ENCODE data around the gene INSC.

INSC gene

GRCh38 chr11:15293975-15294620 lies 179.4 kb downstream of the INSC start:
- Histone ChIP-seq H3K9me3 (ENCODE audit: insufficient read depth, low read depth, low read length) (no peaks in the 10 kb centered on the region), H3K79me1 (ENCODE audit: low read length) (no peaks in the 10 kb centered on the region), H2BK5ac (ENCODE audit: low read depth, low read length, poor library complexity) (no peak overlapping the region), H3K27me3 (ENCODE audit: insufficient read depth, low read length) (no peaks in the 10 kb centered on the region), H3K4me2 (ENCODE audit: low read length) (no peak overlapping the region), H3K9ac (ENCODE audit: low read length) (no peak overlapping the region), H2BK120ac (ENCODE audit: insufficient read depth, low read length, poor library complexity) (no peak overlapping the region), H3K14ac (ENCODE audit: low read length) (no peak overlapping the region), H3K36me3 (ENCODE audit: control insufficient read depth in 1 of 2, insufficient read depth in 2 of 2, low read length in 2 of 2) (no peaks in the 10 kb centered on the region), H3K27ac (ENCODE audit: low read depth, low read length) (no peak overlapping the region), H2AK5ac (ENCODE audit: low read length) (no peak overlapping the region), H3K4me1 (ENCODE audit: control insufficient read depth in 1 of 2, insufficient read depth in 2 of 2, low read length in 2 of 2) (no peaks in the 10 kb centered on the region), H4K91ac (ENCODE audit: low read depth, low read length) (no peak overlapping the region), H2AFZ (ENCODE audit: insufficient read depth, low read length, poor library complexity) (no peak overlapping the region), H3K18ac (ENCODE audit: low read length) (no peak overlapping the region), H4K12ac (ENCODE audit: low read depth, low read length) (no peak overlapping the region), H3K4me3 (ENCODE audit: low read depth, low read length) (no peak overlapping the region), H4K8ac (ENCODE audit: low read depth, low read length) (no peak overlapping the region), H3K23ac (ENCODE audit: low read length) (no peak overlapping the region), H3K79me2 (ENCODE audit: control insufficient read depth, insufficient read depth, low read length, poor library complexity) (no peaks in the 10 kb centered on the region), H2BK12ac (ENCODE audit: low read length) (no peak overlapping the region), H3K4ac (ENCODE audit: low read depth, low read length) (no peak overlapping the region)
- no CpG with 5 or more reads among the region's 1 CpG for WGBS (ENCODE audit: extremely low coverage, insufficient coverage, insufficient read length)
- no peak for DNase-seq

GRCh38 chr11:15295695-15296094 lies 181.0 kb downstream of the INSC start:
- Histone ChIP-seq H4K8ac (ENCODE audit: low read depth, low read length) (no peak overlapping the region), H3K79me2 (ENCODE audit: control insufficient read depth, insufficient read depth, low read length, poor library complexity) (no peaks in the 10 kb centered on the region), H3K36me3 (ENCODE audit: control insufficient read depth in 1 of 2, insufficient read depth in 2 of 2, low read length in 2 of 2) (no peaks in the 10 kb centered on the region), H4K91ac (ENCODE audit: low read depth, low read length) (no peak overlapping the region), H2BK5ac (ENCODE audit: low read depth, low read length, poor library complexity) (no peak overlapping the region), H3K4me2 (ENCODE audit: low read length) (no peak overlapping the region), H4K12ac (ENCODE audit: low read depth, low read length) (no peak overlapping the region), H3K9me3 (ENCODE audit: insufficient read depth, low read depth, low read length) (no peaks in the 10 kb centered on the region), H3K79me1 (ENCODE audit: low read length) (no peaks in the 10 kb centered on the region), H3K4me3 (ENCODE audit: low read depth, low read length) (no peak overlapping the region), H3K14ac (ENCODE audit: low read length) (no peak overlapping the region), H3K23ac (ENCODE audit: low read length) (no peak overlapping the region), H2BK120ac (ENCODE audit: insufficient read depth, low read length, poor library complexity) (no peak overlapping the region), H2BK12ac (ENCODE audit: low read length) (no peak overlapping the region), H3K27ac (ENCODE audit: low read depth, low read length) (no peak overlapping the region), H3K4me1 (ENCODE audit: control insufficient read depth in 1 of 2, insufficient read depth in 2 of 2, low read length in 2 of 2) (no peaks in the 10 kb centered on the region), H3K18ac (ENCODE audit: low read length) (no peak overlapping the region), H3K4ac (ENCODE audit: low read depth, low read length) (no peak overlapping the region), H2AFZ (ENCODE audit: insufficient read depth, low read length, poor library complexity) (no peak overlapping the region), H3K27me3 (ENCODE audit: insufficient read depth, low read length) (no peaks in the 10 kb centered on the region), H3K9ac (ENCODE audit: low read length) (no peak overlapping the region), H2AK5ac (ENCODE audit: low read length) (no peak overlapping the region)
- no peak for DNase-seq
- WGBS (ENCODE audit: extremely low coverage, insufficient coverage, insufficient read length), result no CpG with 5 or more reads among the region's 1 CpG

Measured in trophoblast cell (in vitro differentiated cells and primary cell).